Astrocyte (in vitro differentiated cells and primary cell): ENCODE results near the gene EML1. TPM values are rescaled to one million over a fixed set of nuclear protein-coding genes. Genes with fewer than 3 reads are reported as not detected.

ENCODE experiments used
- DNase-seq: peaks from one replicate; pipeline ENCODE4 v3.0.0-alpha.2; 2010; ENCODE audit warnings: low read depth
- FAIRE-seq: peaks from 2 replicates; lab custom pipeline; 2011; peaks lifted over from hg19 to GRCh38; lab: Jason Lieb, UNC
- H2AFZ ChIP-seq: 2 replicates; pipeline ENCODE4 v1.6.0; 2012; ENCODE audit warnings: low read depth, low read length, inconsistent platforms
- H3K27ac ChIP-seq: 2 replicates; pipeline ENCODE4 v1.5.1; 2011; ENCODE audit warnings: low read depth, low read length, inconsistent platforms
- H3K27me3 ChIP-seq: 2 replicates; pipeline ENCODE4 v1.6.0; 2011; ENCODE audit warnings: low read length, inconsistent platforms; ENCODE audit not compliant: insufficient read depth
- H3K36me3 ChIP-seq: 2 replicates; pipeline ENCODE4 v1.5.1; 2011; ENCODE audit warnings: low read length, inconsistent platforms; ENCODE audit not compliant: insufficient read depth
- H3K4me1 ChIP-seq: 2 replicates; pipeline ENCODE4 v1.5.1; 2011; ENCODE audit warnings: low read length, inconsistent platforms; ENCODE audit not compliant: insufficient read depth
- H3K4me2 ChIP-seq: 2 replicates; pipeline ENCODE4 v1.6.0; 2012; ENCODE audit warnings: low read length, inconsistent platforms
- H3K4me3 ChIP-seq: 2 replicates; pipeline ENCODE4 v1.5.1; 2011; ENCODE audit warnings: low read depth, mild to moderate bottlenecking, low read length, inconsistent platforms; ENCODE audit not compliant: insufficient read depth
- H3K79me2 ChIP-seq: 2 replicates; pipeline ENCODE4 v1.6.0; 2012; ENCODE audit warnings: mild to moderate bottlenecking, low read length, inconsistent platforms; ENCODE audit not compliant: insufficient read depth
- H3K9ac ChIP-seq: 2 replicates; pipeline ENCODE4 v1.6.0; 2012; ENCODE audit warnings: mild to moderate bottlenecking, low read length, inconsistent platforms
- H3K9me3 ChIP-seq: 2 replicates; pipeline ENCODE4 v1.5.1; 2012; ENCODE audit warnings: low read depth, mild to moderate bottlenecking, low read length, inconsistent platforms; ENCODE audit not compliant: insufficient read depth
- H4K20me1 ChIP-seq: 2 replicates; pipeline ENCODE4 v1.6.0; 2012; ENCODE audit warnings: low read length, inconsistent platforms; ENCODE audit not compliant: insufficient read depth
- H3K27ac Mint-ChIP-seq: one replicate; pipeline ENCODE4 v1.8.0; 2021; ENCODE audit warnings: mild to moderate bottlenecking, mixed read lengths; ENCODE audit not compliant: unreplicated experiment
- H3K27me3 Mint-ChIP-seq: one replicate; pipeline ENCODE4 v1.8.0; 2021; ENCODE audit warnings: low read depth, mixed read lengths; ENCODE audit not compliant: unreplicated experiment
- H3K36me3 Mint-ChIP-seq: one replicate; pipeline ENCODE4 v1.8.0; 2021; ENCODE audit warnings: low read depth, mixed read lengths; ENCODE audit not compliant: unreplicated experiment
- H3K4me1 Mint-ChIP-seq: one replicate; pipeline ENCODE4 v1.8.0; 2021; ENCODE audit warnings: low read depth, mixed read lengths; ENCODE audit not compliant: unreplicated experiment
- H3K4me3 Mint-ChIP-seq: one replicate; pipeline ENCODE4 v1.8.0; 2021; ENCODE audit warnings: mild to moderate bottlenecking, moderate library complexity, mixed read lengths; ENCODE audit not compliant: unreplicated experiment
- H3K9me3 Mint-ChIP-seq: one replicate; pipeline ENCODE4 v1.8.0; 2021; ENCODE audit warnings: mild to moderate bottlenecking, mixed read lengths; ENCODE audit not compliant: unreplicated experiment
- CTCF ChIP-seq: IDR thresholded peaks from 2 replicates; pipeline ENCODE4 v1.5.1; 2011; ENCODE audit warnings: low read depth, mild to moderate bottlenecking, inconsistent platforms, low read length, moderate library complexity; ENCODE audit not compliant: insufficient read depth
- EZH2 ChIP-seq: IDR thresholded peaks from 2 replicates; pipeline ENCODE4 v1.6.1; 2012; ENCODE audit warnings: mild to moderate bottlenecking, low read length, inconsistent platforms; ENCODE audit not compliant: insufficient read depth
- total RNA-seq: library from RNA; stranded (reverse); gene quantifications from 2 replicates; pipeline ENCODE4 v1.2.1, GENCODE V29; 2021

The EML1 gene
- total RNA-seq, 1 donor from 2014 or later, result 17.1 TPM

GRCh38 chr14:99905121-99905520 lies 111.9 kb downstream of the EML1 start:
- Histone ChIP-seq H3K4me1 (peaks cover 10% of the 10 kb centered on the region), H2AFZ (no peak overlapping the region), H3K79me2 (no peaks in the 10 kb centered on the region), H3K4me2 (no peak overlapping the region), H3K27ac (no peak overlapping the region), H3K27me3 (no peaks in the 10 kb centered on the region), H3K9ac (no peak overlapping the region), H3K36me3 (peaks cover 5% of the 10 kb centered on the region), H3K9me3 (no peaks in the 10 kb centered on the region), H4K20me1 (no peaks in the 10 kb centered on the region), H3K4me3 (no peak overlapping the region)
- peaks cover 6% of the 10 kb centered on the region for H3K9me3 Mint-ChIP-seq
- H3K27me3 Mint-ChIP-seq, result no peaks in the 10 kb centered on the region
- no peak overlapping the region for H3K4me3 Mint-ChIP-seq
- TF ChIP-seq CTCF (no peak), EZH2 (no peak)
- H3K27ac Mint-ChIP-seq, result no peak overlapping the region
- peaks cover 10% of the 10 kb centered on the region for H3K4me1 Mint-ChIP-seq
- FAIRE-seq (no peak), DNase-seq (no peak)
- H3K36me3 Mint-ChIP-seq, result peaks cover 33% of the 10 kb centered on the region

DNA sequence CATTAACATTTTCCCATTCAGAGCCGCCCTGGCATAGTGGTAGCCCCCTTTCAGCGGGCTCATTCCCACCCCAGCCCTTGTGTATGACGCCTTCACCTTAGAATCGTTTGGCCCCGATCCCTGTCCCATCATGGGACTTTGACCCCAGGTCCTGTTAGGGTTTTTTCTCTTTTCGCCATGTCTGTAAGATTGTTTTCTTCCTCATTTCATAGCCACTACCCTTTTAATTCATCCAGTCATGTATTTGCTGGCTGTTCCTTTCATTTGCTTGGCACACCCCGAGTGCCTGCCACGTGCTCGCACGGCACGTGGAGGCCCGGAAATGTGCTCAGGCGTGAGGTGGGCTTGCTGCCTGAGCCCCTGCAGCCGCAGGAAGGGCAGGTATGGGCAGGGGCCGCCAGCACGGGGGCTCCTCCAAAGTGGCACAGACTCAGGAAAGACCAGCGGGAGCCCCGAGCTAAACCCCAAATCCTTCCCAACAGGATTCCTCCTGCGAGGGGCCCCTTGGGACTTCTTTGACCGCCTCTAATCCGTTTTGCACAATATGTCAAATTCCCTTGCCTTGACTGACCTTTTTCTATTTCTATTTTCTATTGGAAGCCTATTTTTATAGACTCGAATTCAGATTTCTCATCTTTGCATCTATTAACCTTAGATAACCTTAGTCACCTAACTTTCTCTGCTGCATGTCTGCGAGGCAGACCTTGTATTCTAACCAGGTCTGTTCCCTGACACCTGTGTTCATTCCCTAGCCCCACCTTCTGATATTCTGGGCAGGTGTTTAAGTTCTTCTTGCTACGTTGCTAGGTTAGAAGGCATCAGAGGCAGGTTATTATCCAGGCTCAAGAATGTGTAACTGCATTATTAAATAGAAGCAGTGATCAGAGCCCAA lies 114.8 kb downstream of the EML1 start:
- no peak for DNase-seq
- Histone ChIP-seq H3K9me3 (no peaks in the 10 kb centered on the region), H3K79me2 (no peaks in the 10 kb centered on the region), H3K27me3 (no peaks in the 10 kb centered on the region), H2AFZ (no peak overlapping the region), H3K4me2 (no peak overlapping the region), H3K36me3 (no peaks in the 10 kb centered on the region), H4K20me1 (no peaks in the 10 kb centered on the region), H3K9ac (no peak overlapping the region), H3K27ac (no peak overlapping the region), H3K4me1 (peaks cover 22% of the 10 kb centered on the region), H3K4me3 (no peak overlapping the region)
- H3K9me3 Mint-ChIP-seq, result no peaks in the 10 kb centered on the region
- peaks cover 24% of the 10 kb centered on the region for H3K4me1 Mint-ChIP-seq
- FAIRE-seq, result no peak
- H3K36me3 Mint-ChIP-seq, result peaks cover 27% of the 10 kb centered on the region
- no peak overlapping the region for H3K27ac Mint-ChIP-seq
- H3K27me3 Mint-ChIP-seq, result no peaks in the 10 kb centered on the region
- TF ChIP-seq EZH2 (no peak), CTCF (no peak)
- no peak overlapping the region for H3K4me3 Mint-ChIP-seq
